HepG2 (cell line): ENCODE measurements around the gene VPS29.
"Not testable (repeated sequence)": the region's sequence is repeated elsewhere in the genome, so short reads cannot be mapped to it uniquely, and the experiment has no call there.

Experiments
- BRF2 ChIP-seq: sonication (generic); formaldehyde crosslinking; IDR thresholded peaks from 2 replicates; pipeline ENCODE4 v1.8.1; 2022; ENCODE audit warnings: mild to moderate bottlenecking, missing genetic modification reagents
- LBX2 ChIP-seq: sonication (generic); formaldehyde crosslinking; IDR thresholded peaks from 2 replicates; pipeline ENCODE4 v1.5.0; 2020; ENCODE audit warnings: missing genetic modification reagents, mild to moderate bottlenecking, borderline replicate concordance
- SMC3 ChIP-seq: IDR thresholded peaks from 2 replicates; pipeline ENCODE4 v1.6.1; 2011; ENCODE audit warnings: low read length, improper control_type of control experiment

GRCh38 chr12:110520876-110521712 lies 19.2 kb upstream of the VPS29 start:
- TF ChIP-seq BRF2, SMC3, LBX2: not testable (repeated sequence)
